ENCODE measurements around the gene SYNDIG1.

- TF ChIP-seq SP1 (IDR thresholded peaks at IDR 0.05) (no peak), ELF4 (IDR thresholded peaks at IDR 0.05) (no peak), FOXM1 (IDR thresholded peaks at IDR 0.05; ENCODE audit: borderline replicate concordance) (no peak), NFRKB (IDR thresholded peaks at IDR 0.05) (no peak), PKNOX1 (IDR thresholded peaks at IDR 0.05) (no peak), CTBP1 (IDR thresholded peaks at IDR 0.05; ENCODE audit: borderline replicate concordance) (no peak), SUZ12 (IDR thresholded peaks at IDR 0.05) (no peak), ARNT (IDR thresholded peaks at IDR 0.05) (no peak), BHLHE40 (IDR thresholded peaks at IDR 0.05; ENCODE audit: borderline replicate concordance) (no peak), FOXA1 (IDR thresholded peaks at IDR 0.05) (no peak), LEF1 (IDR thresholded peaks at IDR 0.05; ENCODE audit: borderline replicate concordance) (no peak)
Observed at GRCh38 chr20:24478584-24478983, 9.2 kb downstream of the SYNDIG1 start.
